ENCODE data around the gene COL9A1. TPM values are rescaled to one million over a fixed set of nuclear protein-coding genes. Genes with fewer than 3 reads are reported as not detected.

Gene COL9A1
- total RNA-seq, 2 donors from 2014 or later: 5.8 to 10.0 TPM

DNA sequence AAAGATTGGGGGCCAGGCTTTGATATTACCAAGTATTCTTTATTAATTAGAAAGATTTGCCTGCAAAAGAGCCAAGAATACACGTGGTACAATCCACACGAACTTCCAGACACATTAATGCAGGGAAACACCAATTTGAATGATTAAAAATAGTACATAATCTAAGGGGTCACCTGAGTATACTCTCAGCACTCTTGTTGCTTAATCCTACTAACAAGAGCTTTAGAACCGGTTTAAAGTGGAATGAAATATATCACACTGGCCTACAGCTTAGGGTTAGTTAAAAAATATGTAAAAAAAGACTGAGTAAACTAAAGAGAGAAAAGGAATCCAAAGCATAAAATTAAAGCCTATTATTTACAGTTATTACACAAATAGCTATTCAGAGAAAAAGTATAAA lies 49.0 kb downstream of the COL9A1 start:
- Mint-ChIP-seq H3K4me3 (no peak overlapping the region), H3K9me3 (no peaks in the 10 kb centered on the region), H3K36me3 (ENCODE audit: low read depth) (no peaks in the 10 kb centered on the region), H3K4me1 (peaks cover 2% of the 10 kb centered on the region), H3K27me3 (ENCODE audit: insufficient read depth) (no peaks in the 10 kb centered on the region), H3K27ac (no peak overlapping the region)
- TF ChIP-seq, protein P1, sequence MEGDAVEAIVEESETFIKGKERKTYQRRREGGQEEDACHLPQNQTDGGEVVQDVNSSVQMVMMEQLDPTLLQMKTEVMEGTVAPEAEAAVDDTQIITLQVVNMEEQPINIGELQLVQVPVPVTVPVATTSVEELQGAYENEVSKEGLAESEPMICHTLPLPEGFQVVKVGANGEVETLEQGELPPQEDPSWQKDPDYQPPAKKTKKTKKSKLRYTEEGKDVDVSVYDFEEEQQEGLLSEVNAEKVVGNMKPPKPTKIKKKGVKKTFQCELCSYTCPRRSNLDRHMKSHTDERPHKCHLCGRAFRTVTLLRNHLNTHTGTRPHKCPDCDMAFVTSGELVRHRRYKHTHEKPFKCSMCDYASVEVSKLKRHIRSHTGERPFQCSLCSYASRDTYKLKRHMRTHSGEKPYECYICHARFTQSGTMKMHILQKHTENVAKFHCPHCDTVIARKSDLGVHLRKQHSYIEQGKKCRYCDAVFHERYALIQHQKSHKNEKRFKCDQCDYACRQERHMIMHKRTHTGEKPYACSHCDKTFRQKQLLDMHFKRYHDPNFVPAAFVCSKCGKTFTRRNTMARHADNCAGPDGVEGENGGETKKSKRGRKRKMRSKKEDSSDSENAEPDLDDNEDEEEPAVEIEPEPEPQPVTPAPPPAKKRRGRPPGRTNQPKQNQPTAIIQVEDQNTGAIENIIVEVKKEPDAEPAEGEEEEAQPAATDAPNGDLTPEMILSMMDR (conservative IDR thresholded peaks at IDR 0.05): no peak
- Histone ChIP-seq H3K27me3 (ENCODE audit: control insufficient read depth, insufficient read depth, low read length, poor library complexity, severe bottlenecking) (no peaks in the 10 kb centered on the region), H3K4me1 (ENCODE audit: control insufficient read depth, insufficient read depth, low read length) (no peaks in the 10 kb centered on the region), H3K9ac (ENCODE audit: extremely low read depth, low read length, poor library complexity, severe bottlenecking) (no peak overlapping the region), H3K4me3 (ENCODE audit: low read length) (no peak overlapping the region), H3K36me3 (ENCODE audit: control insufficient read depth, insufficient read depth, low read length) (no peaks in the 10 kb centered on the region), H3K9me3 (ENCODE audit: control insufficient read depth, low read length) (no peaks in the 10 kb centered on the region), H3K27ac (ENCODE audit: low read depth, low read length) (no peak overlapping the region)
- DNase-seq: no peak
- WGBS, 2 experiments (ENCODE audit: insufficient coverage in 1 of 2, insufficient read length in 1 of 2): 76% methylated on average over 3 of the region's 3 CpGs; no CpG with 5 or more reads in 1 of the 2 experiments

DNA sequence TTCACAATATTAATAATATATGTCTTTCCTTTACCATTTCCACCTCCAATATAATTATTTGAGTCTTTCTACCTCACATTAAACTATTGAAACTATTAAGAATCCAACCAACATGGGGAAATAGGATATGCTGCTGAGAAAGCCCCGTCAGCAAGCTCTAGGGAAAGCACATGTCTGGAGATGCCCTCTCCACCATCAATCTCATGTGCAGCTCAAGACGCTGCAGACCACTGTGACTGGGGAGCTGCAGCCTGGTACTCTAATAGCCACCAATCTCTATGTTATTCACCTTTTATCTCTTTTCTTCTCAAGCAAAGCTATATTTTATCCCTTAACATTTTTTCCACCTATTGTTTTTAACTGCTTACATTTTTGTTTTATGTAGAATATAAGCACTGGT lies 50.3 kb downstream of the COL9A1 start:
- no peaks in the 10 kb centered on the region for H3K27me3 ChIP-seq (ENCODE audit: control insufficient read depth, insufficient read depth, low read length, poor library complexity, severe bottlenecking)
- Mint-ChIP-seq H3K9me3 (no peaks in the 10 kb centered on the region), H3K4me1 (peaks cover 2% of the 10 kb centered on the region), H3K27ac (no peak overlapping the region), H3K36me3 (ENCODE audit: low read depth) (no peaks in the 10 kb centered on the region), H3K27me3 (ENCODE audit: insufficient read depth) (no peaks in the 10 kb centered on the region), H3K4me3 (no peak overlapping the region)
- TF ChIP-seq, protein P1 (conservative IDR thresholded peaks at IDR 0.05): no peak
- H3K27ac ChIP-seq (ENCODE audit: low read depth, low read length): no peak overlapping the region
- H3K4me3 ChIP-seq (ENCODE audit: low read length): no peak overlapping the region
- WGBS, 2 experiments (ENCODE audit: insufficient coverage in 1 of 2, insufficient read length in 1 of 2): 92 to 93% methylated on average over 2 of the region's 2 CpGs
- H3K9ac ChIP-seq (ENCODE audit: extremely low read depth, low read length, poor library complexity, severe bottlenecking): no peak overlapping the region
- no peaks in the 10 kb centered on the region for H3K9me3 ChIP-seq (ENCODE audit: control insufficient read depth, low read length)
- DNase-seq: no peak
- H3K36me3 ChIP-seq (ENCODE audit: control insufficient read depth, insufficient read depth, low read length): no peaks in the 10 kb centered on the region
- no peaks in the 10 kb centered on the region for H3K4me1 ChIP-seq (ENCODE audit: control insufficient read depth, insufficient read depth, low read length)

DNA sequence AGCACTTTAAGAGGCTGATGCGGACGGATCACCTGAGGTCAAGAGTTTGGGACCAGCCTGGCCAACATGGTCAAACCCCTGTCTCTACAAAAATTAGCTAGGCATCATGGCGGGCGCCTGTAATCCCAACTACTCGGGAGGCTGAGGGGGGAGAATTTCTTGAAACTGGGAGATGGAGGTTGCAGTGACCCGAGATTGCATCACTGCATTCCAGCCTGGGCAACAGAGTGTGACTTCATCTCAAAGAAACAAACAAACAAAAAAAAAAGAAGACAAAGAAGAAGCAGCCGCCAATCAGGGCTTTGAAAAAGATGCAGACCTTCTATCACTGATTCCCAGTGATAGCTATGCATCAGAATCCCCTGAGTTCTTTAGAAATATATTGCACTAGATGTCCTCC lies 56.8 kb downstream of the COL9A1 start:
- no peak overlapping the region for H3K4me3 Mint-ChIP-seq
- TF ChIP-seq, protein P1 (conservative IDR thresholded peaks at IDR 0.05): no peak
- H3K27me3 Mint-ChIP-seq (ENCODE audit: insufficient read depth): no peaks in the 10 kb centered on the region
- Histone ChIP-seq H3K27ac (ENCODE audit: low read depth, low read length) (no peak overlapping the region), H3K36me3 (ENCODE audit: control insufficient read depth, insufficient read depth, low read length) (no peaks in the 10 kb centered on the region), H3K4me1 (ENCODE audit: control insufficient read depth, insufficient read depth, low read length) (no peaks in the 10 kb centered on the region), H3K27me3 (ENCODE audit: control insufficient read depth, insufficient read depth, low read length, poor library complexity, severe bottlenecking) (no peaks in the 10 kb centered on the region), H3K4me3 (ENCODE audit: low read length) (no peak overlapping the region), H3K9ac (ENCODE audit: extremely low read depth, low read length, poor library complexity, severe bottlenecking) (no peak overlapping the region), H3K9me3 (ENCODE audit: control insufficient read depth, low read length) (no peaks in the 10 kb centered on the region)
- peaks cover 9% of the 10 kb centered on the region for H3K4me1 Mint-ChIP-seq
- DNase-seq: no peak
- no peaks in the 10 kb centered on the region for H3K9me3 Mint-ChIP-seq
- no peaks in the 10 kb centered on the region for H3K36me3 Mint-ChIP-seq (ENCODE audit: low read depth)
- 88 to 100% methylated on average over 3 to 5 of the region's 7 CpGs for WGBS, 2 experiments (ENCODE audit: insufficient coverage in 1 of 2, insufficient read length in 1 of 2)
- no peak overlapping the region for H3K27ac Mint-ChIP-seq

All from endodermal cell (in vitro differentiated cells).